ENCODE results near the gene LSM7. TPM values are rescaled to one million over a fixed set of nuclear protein-coding genes. Genes with fewer than 3 reads are reported as not detected.

Gene LSM7
- total RNA-seq, 1 experiment from 2014 or later: 152 TPM

- ChIA-PET CTCF (no interaction called here), POLR2A (ENCODE audit: low non-redundant PET) (no interaction called here)
- Histone ChIP-seq H3K27ac (ENCODE audit: low read depth, low read length, poor library complexity, severe bottlenecking) (no peak overlapping the region), H3K36me3 (ENCODE audit: insufficient read depth, low read length, poor library complexity, severe bottlenecking) (no peaks in the 10 kb centered on the region), H3K27me3 (replicated peaks; ENCODE audit: insufficient read depth, low read depth, low read length, poor library complexity) (no peaks in the 10 kb centered on the region), H3K9me3 (ENCODE audit: low read depth, low read length, poor library complexity, severe bottlenecking) (no peaks in the 10 kb centered on the region), H3K4me3 (ENCODE audit: low read depth, low read length, poor library complexity, severe bottlenecking) (no peak overlapping the region), H3K4me1 (ENCODE audit: insufficient read depth, low read length, poor library complexity, severe bottlenecking) (peaks cover 21% of the 10 kb centered on the region)
- no peak for DNase-seq (ENCODE audit: low spot score)
- intact Hi-C loops (cut with micrococcal nuclease; ENCODE audit: unreplicated experiment): no loop called here
- BruUV-seq (replicated peaks): no TSS peak
- TF ChIP-seq, protein P1, sequence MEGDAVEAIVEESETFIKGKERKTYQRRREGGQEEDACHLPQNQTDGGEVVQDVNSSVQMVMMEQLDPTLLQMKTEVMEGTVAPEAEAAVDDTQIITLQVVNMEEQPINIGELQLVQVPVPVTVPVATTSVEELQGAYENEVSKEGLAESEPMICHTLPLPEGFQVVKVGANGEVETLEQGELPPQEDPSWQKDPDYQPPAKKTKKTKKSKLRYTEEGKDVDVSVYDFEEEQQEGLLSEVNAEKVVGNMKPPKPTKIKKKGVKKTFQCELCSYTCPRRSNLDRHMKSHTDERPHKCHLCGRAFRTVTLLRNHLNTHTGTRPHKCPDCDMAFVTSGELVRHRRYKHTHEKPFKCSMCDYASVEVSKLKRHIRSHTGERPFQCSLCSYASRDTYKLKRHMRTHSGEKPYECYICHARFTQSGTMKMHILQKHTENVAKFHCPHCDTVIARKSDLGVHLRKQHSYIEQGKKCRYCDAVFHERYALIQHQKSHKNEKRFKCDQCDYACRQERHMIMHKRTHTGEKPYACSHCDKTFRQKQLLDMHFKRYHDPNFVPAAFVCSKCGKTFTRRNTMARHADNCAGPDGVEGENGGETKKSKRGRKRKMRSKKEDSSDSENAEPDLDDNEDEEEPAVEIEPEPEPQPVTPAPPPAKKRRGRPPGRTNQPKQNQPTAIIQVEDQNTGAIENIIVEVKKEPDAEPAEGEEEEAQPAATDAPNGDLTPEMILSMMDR (conservative IDR thresholded peaks at IDR 0.05; ENCODE audit: low read depth, low read length): no peak
- TF ChIP-seq EZH2 (IDR thresholded peaks at IDR 0.05; ENCODE audit: borderline replicate concordance, low read depth, low read length, poor library complexity, severe bottlenecking): no peak
These were observed 6.0 kb upstream of the LSM7 start for GRCh38 chr19:2334426-2334825.

GRCh38 chr19:2333807-2334211 is 5.4 kb upstream of the LSM7 start:
- TF ChIP-seq, protein P1 (conservative IDR thresholded peaks at IDR 0.05; ENCODE audit: low read depth, low read length): no peak
- no peak for TF ChIP-seq EZH2 (IDR thresholded peaks at IDR 0.05; ENCODE audit: borderline replicate concordance, low read depth, low read length, poor library complexity, severe bottlenecking)
- no peak for DNase-seq (ENCODE audit: low spot score)
- Histone ChIP-seq H3K27me3 (replicated peaks; ENCODE audit: insufficient read depth, low read depth, low read length, poor library complexity) (no peaks in the 10 kb centered on the region), H3K4me3 (ENCODE audit: low read depth, low read length, poor library complexity, severe bottlenecking) (no peak overlapping the region), H3K36me3 (ENCODE audit: insufficient read depth, low read length, poor library complexity, severe bottlenecking) (no peaks in the 10 kb centered on the region), H3K27ac (ENCODE audit: low read depth, low read length, poor library complexity, severe bottlenecking) (no peak overlapping the region), H3K9me3 (ENCODE audit: low read depth, low read length, poor library complexity, severe bottlenecking) (no peaks in the 10 kb centered on the region), H3K4me1 (ENCODE audit: insufficient read depth, low read length, poor library complexity, severe bottlenecking) (peaks cover 21% of the 10 kb centered on the region)
- POLR2A ChIA-PET (ENCODE audit: low non-redundant PET): no interaction called here
- no TSS peak for BruUV-seq (replicated peaks)
- CTCF ChIA-PET: no interaction called here
- intact Hi-C loops (cut with micrococcal nuclease; ENCODE audit: unreplicated experiment): no loop called here

DNA sequence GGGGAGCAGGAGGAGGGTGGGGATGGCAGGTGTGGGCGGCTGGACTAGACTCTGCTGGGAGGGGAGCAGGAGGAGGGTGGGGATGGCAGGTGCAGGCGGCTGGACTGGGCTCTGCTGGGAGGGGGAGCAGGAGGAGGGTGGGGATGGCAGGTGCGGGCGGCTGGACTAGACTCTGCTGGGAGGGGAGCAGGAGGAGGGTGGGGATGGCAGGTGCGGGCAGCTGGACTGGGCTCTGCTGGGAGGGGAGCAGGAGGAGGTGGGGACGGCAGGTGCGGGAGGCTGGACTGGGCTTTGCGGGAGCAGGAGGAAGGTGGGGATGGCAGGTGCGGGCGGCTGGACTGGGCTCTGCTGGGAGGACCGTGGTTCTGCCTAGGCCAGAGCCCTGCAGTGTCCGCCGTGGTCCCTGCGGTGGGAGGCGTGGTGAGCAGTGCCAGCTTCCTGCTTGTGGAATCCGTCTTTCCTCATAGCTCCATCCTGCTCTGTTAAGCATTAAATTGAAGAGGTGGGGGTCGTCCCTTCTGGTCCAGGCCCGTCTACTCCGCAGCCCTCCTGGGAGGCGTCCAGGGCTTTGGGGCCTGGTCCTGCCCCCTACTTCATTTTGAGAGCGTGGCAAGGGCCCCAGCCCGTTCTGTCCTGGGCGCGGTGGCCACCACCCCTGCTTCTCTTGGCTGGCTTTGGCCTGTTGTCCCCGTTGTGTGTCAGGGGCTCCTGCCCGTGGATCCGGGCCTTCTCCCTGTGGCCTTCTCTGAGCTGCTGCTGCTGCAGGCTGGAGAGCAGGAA is 4.8 kb upstream of the LSM7 start:
- no peak for DNase-seq (ENCODE audit: low spot score)
- no peaks in the 10 kb centered on the region for H3K36me3 ChIP-seq (ENCODE audit: insufficient read depth, low read length, poor library complexity, severe bottlenecking)
- TF ChIP-seq, protein P1 (conservative IDR thresholded peaks at IDR 0.05; ENCODE audit: low read depth, low read length): no peak
- TF ChIP-seq EZH2 (IDR thresholded peaks at IDR 0.05; ENCODE audit: borderline replicate concordance, low read depth, low read length, poor library complexity, severe bottlenecking): no peak
- ChIA-PET POLR2A (ENCODE audit: low non-redundant PET) (no interaction called here), CTCF (no interaction called here)
- H3K4me1 ChIP-seq (ENCODE audit: insufficient read depth, low read length, poor library complexity, severe bottlenecking): peaks cover 21% of the 10 kb centered on the region
- no peaks in the 10 kb centered on the region for H3K9me3 ChIP-seq (ENCODE audit: low read depth, low read length, poor library complexity, severe bottlenecking)
- intact Hi-C loops (cut with micrococcal nuclease; ENCODE audit: unreplicated experiment): no loop called here
- no peak overlapping the region for H3K4me3 ChIP-seq (ENCODE audit: low read depth, low read length, poor library complexity, severe bottlenecking)
- no peak overlapping the region for H3K27ac ChIP-seq (ENCODE audit: low read depth, low read length, poor library complexity, severe bottlenecking)
- no TSS peak for BruUV-seq (replicated peaks)
- no peaks in the 10 kb centered on the region for H3K27me3 ChIP-seq (replicated peaks; ENCODE audit: insufficient read depth, low read depth, low read length, poor library complexity)
